ENCODE measurements around the gene RSRP1.

RSRP1 gene

GRCh38 chr1:25217598-25218232, 29.5 kb downstream of the RSRP1 start:
- DNase-seq (ENCODE audit: low spot score): no peak

GRCh38 chr1:25217015-25217414, 30.2 kb downstream of the RSRP1 start:
- DNase-seq (ENCODE audit: low spot score): no peak

GRCh38 chr1:25216123-25216522, 31.1 kb downstream of the RSRP1 start:
- DNase-seq (ENCODE audit: low spot score): no peak

GRCh38 chr1:25212725-25213124, 34.5 kb downstream of the RSRP1 start:
- no peak for DNase-seq (ENCODE audit: low spot score)

GRCh38 chr1:25210728-25211127, 36.5 kb downstream of the RSRP1 start:
- DNase-seq (ENCODE audit: low spot score): no peak

GRCh38 chr1:25209516-25209915, 37.7 kb downstream of the RSRP1 start:
- no peak for DNase-seq (ENCODE audit: low spot score)

- DNase-seq (ENCODE audit: low spot score): no peak
Measured at GRCh38 chr1:25208561-25209222, 38.6 kb downstream of the RSRP1 start.

- no peak for DNase-seq (ENCODE audit: low spot score)
Measured at GRCh38 chr1:25208092-25208491, 39.2 kb downstream of the RSRP1 start.

GRCh38 chr1:25206201-25206600, 41.1 kb downstream of the RSRP1 start:
- no peak for DNase-seq (ENCODE audit: low spot score)

GRCh38 chr1:25205786-25206185, 41.5 kb downstream of the RSRP1 start:
- no peak for DNase-seq (ENCODE audit: low spot score)

- no peak for DNase-seq (ENCODE audit: low spot score)
Measured at GRCh38 chr1:25204797-25205480, 42.3 kb downstream of the RSRP1 start.

GRCh38 chr1:25201006-25201405, 46.2 kb downstream of the RSRP1 start:
- DNase-seq (ENCODE audit: low spot score): no peak

- DNase-seq (ENCODE audit: low spot score): no peak
Measured at GRCh38 chr1:25199819-25200620, 47.2 kb downstream of the RSRP1 start.

GRCh38 chr1:25198663-25199252, 48.5 kb downstream of the RSRP1 start:
- no peak for DNase-seq (ENCODE audit: low spot score)

GRCh38 chr1:25197982-25198662, 49.1 kb downstream of the RSRP1 start:
- no peak for DNase-seq (ENCODE audit: low spot score)

- no peak for DNase-seq (ENCODE audit: low spot score)
Measured at GRCh38 chr1:25197235-25197975, 49.8 kb downstream of the RSRP1 start.

GRCh38 chr1:25196830-25197229, 50.4 kb downstream of the RSRP1 start:
- DNase-seq (ENCODE audit: low spot score): no peak

- DNase-seq (ENCODE audit: low spot score): no peak
Measured at GRCh38 chr1:25195835-25196234, 51.4 kb downstream of the RSRP1 start.

- DNase-seq (ENCODE audit: low spot score): no peak
Measured at GRCh38 chr1:25194572-25195020, 52.7 kb downstream of the RSRP1 start.

GRCh38 chr1:25194054-25194453, 53.2 kb downstream of the RSRP1 start:
- DNase-seq (ENCODE audit: low spot score): no peak

GRCh38 chr1:25193229-25193628, 54.0 kb downstream of the RSRP1 start:
- DNase-seq (ENCODE audit: low spot score): no peak

Measured in ecto neural progenitor cell (in vitro differentiated cells).